HCT116 (cell line): Measurements from ENCODE around the gene KLHL10.

Source experiments
- CTCF ChIP-seq, 3 experiments: fragments of 200-600 bp in 1 of 3; sonication (generic) in 1 of 3; IDR thresholded peaks in 2 of 3; conservative IDR thresholded peaks in 1 of 3; 2 replicates each; pipeline ENCODE4 v1.5.1; 2012 to 2017; ENCODE audit warnings: low read depth in 2 of 3, low read length in 2 of 3, antibody characterized with exemption in 1 of 3, borderline replicate concordance in 1 of 3, control low read depth in 1 of 3, mild to moderate bottlenecking in 1 of 3, mixed read lengths in 1 of 3, mixed run types in 1 of 3, moderate library complexity in 1 of 3; ENCODE audit not compliant: insufficient read depth in 1 of 3
- ELF1 ChIP-seq: IDR thresholded peaks from 2 replicates; pipeline ENCODE4 v1.6.1; 2012; ENCODE audit warnings: low read depth, borderline replicate concordance
- EZH2 ChIP-seq: fragments of 200-600 bp; sonication (generic); IDR thresholded peaks from 2 replicates; pipeline ENCODE4 v1.6.1; 2017; ENCODE audit warnings: antibody characterized with exemption, mixed run types
- MAX ChIP-seq: IDR thresholded peaks from 2 replicates; pipeline ENCODE4 v1.6.1; 2012
- POLR2A ChIP-seq: IDR thresholded peaks from 2 replicates; pipeline ENCODE4 v1.7.0; 2011; ENCODE audit warnings: borderline replicate concordance; ENCODE audit not compliant: insufficient read depth, insufficient read length; ENCODE audit errors: extremely low read depth
- POLR2AphosphoS5 ChIP-seq: IDR thresholded peaks from 2 replicates; pipeline ENCODE4 v1.6.1; 2011; ENCODE audit warnings: mild to moderate bottlenecking, low read depth, low read length, moderate library complexity
- RAD21 ChIP-seq: IDR thresholded peaks from 2 replicates; pipeline ENCODE4 v1.6.1; 2012; ENCODE audit warnings: low read depth, mild to moderate bottlenecking
- SRF ChIP-seq: IDR thresholded peaks from 2 replicates; pipeline ENCODE4 v1.6.1; 2012; ENCODE audit warnings: low read depth
- ZFX ChIP-seq: fragments of 450-650 bp; IDR thresholded peaks from 2 replicates; pipeline ENCODE4 v1.6.1; 2017

- TF ChIP-seq ELF1 (no peak), POLR2AphosphoS5 (no peak), EZH2 (no peak), CTCF (IDR thresholded peaks at IDR 0.05 in 2 of 3, conservative IDR thresholded peaks at IDR 0.05 in 1 of 3; ENCODE audit: borderline replicate concordance in 1 of 3, insufficient read depth in 1 of 3, low read depth in 2 of 3, low read length in 2 of 3) (no peak), MAX (no peak; the same call in 1 of the 2 replicates), RAD21 (no peak), ZFX (no peak), POLR2A (no peak), SRF (no peak)
Measured at GRCh38 chr17:41864498-41864835, 26.8 kb downstream of the KLHL10 start.
